ENCODE data around the gene ARNT2. TPM values are rescaled to one million over a fixed set of nuclear protein-coding genes. Genes with fewer than 3 reads are reported as not detected.

Gene ARNT2
- total RNA-seq, 1 donor from 2014 or later, result 0.23 TPM

- intact Hi-C loops (cut with micrococcal nuclease), result no loop called here
These were observed 207.4 kb downstream of the ARNT2 start for GRCh38 chr15:80611543-80612080.

GRCh38 chr15:80612118-80612823 is 208.1 kb downstream of the ARNT2 start:
- intact Hi-C loops (cut with micrococcal nuclease), result no loop called here

GRCh38 chr15:80613762-80614365 is 209.7 kb downstream of the ARNT2 start:
- intact Hi-C loops (cut with micrococcal nuclease), result no loop called here

GRCh38 chr15:80614711-80615360 is 210.7 kb downstream of the ARNT2 start:
- intact Hi-C loops (cut with micrococcal nuclease), result no loop called here

- intact Hi-C loops (cut with micrococcal nuclease), result no loop called here
These were observed 211.2 kb downstream of the ARNT2 start for GRCh38 chr15:80615361-80615736.

- intact Hi-C loops (cut with micrococcal nuclease), result no loop called here
These were observed 211.7 kb downstream of the ARNT2 start for GRCh38 chr15:80615783-80616391.

- intact Hi-C loops (cut with micrococcal nuclease), result no loop called here
These were observed 214.7 kb downstream of the ARNT2 start for GRCh38 chr15:80618685-80619400.

- intact Hi-C loops (cut with micrococcal nuclease), result loop anchor here (10.0 kb wide), 1 partner anchor 65 kb away; no protein-coding TSS in a partner anchor
These were observed 215.5 kb downstream of the ARNT2 start for GRCh38 chr15:80619680-80620079.

GRCh38 chr15:80620141-80620540 is 216.0 kb downstream of the ARNT2 start:
- intact Hi-C loops (cut with micrococcal nuclease), result loop anchor here (10.0 kb wide), 1 partner anchor 65 kb away; no protein-coding TSS in a partner anchor

- intact Hi-C loops (cut with micrococcal nuclease), result loop anchor here (10.0 kb wide), 1 partner anchor 64 kb away; no protein-coding TSS in a partner anchor
These were observed 216.7 kb downstream of the ARNT2 start for GRCh38 chr15:80620931-80621330.

- intact Hi-C loops (cut with micrococcal nuclease), result loop anchor here (10.0 kb wide), 1 partner anchor 58 kb away; no protein-coding TSS in a partner anchor
These were observed 222.5 kb downstream of the ARNT2 start for GRCh38 chr15:80626643-80627120.

- intact Hi-C loops (cut with micrococcal nuclease), result loop anchor here (10.0 kb wide), 1 partner anchor 55 kb away; no protein-coding TSS in a partner anchor
These were observed 225.2 kb downstream of the ARNT2 start for GRCh38 chr15:80629355-80629754.

GRCh38 chr15:80630981-80631380 is 226.8 kb downstream of the ARNT2 start:
- intact Hi-C loops (cut with micrococcal nuclease), result no loop called here

- intact Hi-C loops (cut with micrococcal nuclease), result no loop called here
These were observed 229.0 kb downstream of the ARNT2 start for GRCh38 chr15:80633221-80633620.

- intact Hi-C loops (cut with micrococcal nuclease), result no loop called here
These were observed 231.8 kb downstream of the ARNT2 start for GRCh38 chr15:80635953-80636352.

GRCh38 chr15:80636675-80637074 is 232.5 kb downstream of the ARNT2 start:
- intact Hi-C loops (cut with micrococcal nuclease), result no loop called here

GRCh38 chr15:80637747-80638146 is 233.6 kb downstream of the ARNT2 start:
- intact Hi-C loops (cut with micrococcal nuclease), result no loop called here

- intact Hi-C loops (cut with micrococcal nuclease), result no loop called here
These were observed 234.5 kb downstream of the ARNT2 start for GRCh38 chr15:80638553-80639167.

GRCh38 chr15:80639168-80639555 is 235.0 kb downstream of the ARNT2 start:
- intact Hi-C loops (cut with micrococcal nuclease), result no loop called here

- intact Hi-C loops (cut with micrococcal nuclease), result no loop called here
These were observed 236.4 kb downstream of the ARNT2 start for GRCh38 chr15:80640531-80641121.
